Thoracic aorta (tissue), 2 donors: Measurements from ENCODE around the gene TSPAN5. TPM values are rescaled to one million over a fixed set of nuclear protein-coding genes. Genes with fewer than 3 reads are reported as not detected.

ENCODE experiments used
- ATAC-seq: fragments of 150-250 bp; one replicate; pipeline ENCODE4 v1.8.0; 2017; ENCODE audit warnings: low read depth; ENCODE audit not compliant: insufficient number of reproducible peaks, low FRiP score
- DNase-seq: peaks from one replicate; pipeline ENCODE4 v3.0.0-alpha.2; 2020; ENCODE audit warnings: low spot score
- H3K27ac ChIP-seq, 2 donors: fragments of 200-600 bp; sonication (generic); 1 replicate in 1 of 2; 2 replicates in 1 of 2; pipeline ENCODE4 v1.5.1; 2016; ENCODE audit warnings: mild to moderate bottlenecking in 2 of 2, moderate library complexity in 2 of 2
- H3K27me3 ChIP-seq: fragments of 200-600 bp; sonication (generic); replicated peaks from 2 replicates; pipeline ENCODE4 v1.6.0; 2016; ENCODE audit warnings: mild to moderate bottlenecking; ENCODE audit not compliant: insufficient read depth
- H3K36me3 ChIP-seq: fragments of 200-600 bp; sonication (generic); one replicate; pipeline ENCODE4 v1.5.1; 2016
- H3K4me1 ChIP-seq, 2 donors: fragments of 200-600 bp; sonication (generic); 1 replicate in 1 of 2; 2 replicates in 1 of 2; pipeline versions ENCODE4 v1.5.1 to v1.6.0; 2016; ENCODE audit warnings: low read depth in 2 of 2, mild to moderate bottlenecking in 1 of 2; ENCODE audit not compliant: control insufficient read depth in 1 of 2
- H3K4me3 ChIP-seq: fragments of 200-600 bp; sonication (generic); 2 replicates; pipeline ENCODE4 v1.5.1; 2016; ENCODE audit warnings: mild to moderate bottlenecking
- H3K9me3 ChIP-seq: fragments of 200-600 bp; sonication (generic); 2 replicates; pipeline ENCODE4 v1.5.1; 2016
- CTCF ChIP-seq: fragments of 200-600 bp; sonication (generic); IDR thresholded peaks from one replicate; pipeline ENCODE4 v1.5.1; 2019; ENCODE audit warnings: antibody characterized with exemption
- total RNA-seq, 2 donors: library from RNA; depleted of rRNA; stranded (reverse); fragments of >200 nt; gene quantifications; one replicate each; pipeline versions ENCODE4 v1.1.0 to v1.2.3, GENCODE V29; 2016

TSPAN5 gene
- total RNA-seq, 2 donors from 2014 or later = 7.7 to 11.4 TPM

- Histone ChIP-seq H3K36me3 (no peaks in the 10 kb centered on the region), H3K4me3 (no peak overlapping the region), H3K27me3 (no peaks in the 10 kb centered on the region), H3K27ac (no peak overlapping the region), H3K4me1 (peaks cover 10 to 25% of the 10 kb centered on the region in 2 donors), H3K9me3 (no peaks in the 10 kb centered on the region)
- TF ChIP-seq CTCF = no peak
- ATAC-seq (no peak), DNase-seq (no peak)
Measured at GRCh38 chr4:98631506-98631905, 26.9 kb downstream of the TSPAN5 start.

GRCh38 chr4:98630737-98631454 is 27.5 kb downstream of the TSPAN5 start:
- no peak overlapping the region for H3K27ac ChIP-seq
- DNase-seq (no peak), ATAC-seq (no peak)

GRCh38 chr4:98627531-98628257 is 30.7 kb downstream of the TSPAN5 start:
- DNase-seq = no peak
- Histone ChIP-seq H3K4me1 (peaks cover 26 to 39% of the 10 kb centered on the region in 2 donors), H3K27me3 (no peaks in the 10 kb centered on the region), H3K4me3 (no peak overlapping the region), H3K27ac (peak overlapping the region in 1 of 2 donors; percentile 57), H3K36me3 (no peaks in the 10 kb centered on the region), H3K9me3 (no peaks in the 10 kb centered on the region)
- no peak for ATAC-seq
- no peak for TF ChIP-seq CTCF

More at GRCh38 chr4:98630737-98631454, 27.5 kb downstream of the TSPAN5 start:
- H3K9me3 ChIP-seq = no peaks in the 10 kb centered on the region
- no peak overlapping the region for H3K4me3 ChIP-seq
- no peaks in the 10 kb centered on the region for H3K36me3 ChIP-seq
- TF ChIP-seq CTCF = no peak
- H3K4me1 ChIP-seq = peaks cover 16 to 31% of the 10 kb centered on the region in 2 donors
- no peaks in the 10 kb centered on the region for H3K27me3 ChIP-seq

- Histone ChIP-seq H3K9me3 (no peaks in the 10 kb centered on the region), H3K4me3 (no peak overlapping the region), H3K4me1 (peaks cover 26 to 38% of the 10 kb centered on the region in 2 donors), H3K36me3 (no peaks in the 10 kb centered on the region), H3K27ac (peak overlapping the region; percentile 57), H3K27me3 (no peaks in the 10 kb centered on the region)
- DNase-seq (no peak), ATAC-seq (no peak)
- TF ChIP-seq CTCF = no peak
Measured at GRCh38 chr4:98626350-98626749, 32.1 kb downstream of the TSPAN5 start.

- no peaks in the 10 kb centered on the region for H3K9me3 ChIP-seq
- no peak overlapping the region for H3K4me3 ChIP-seq
- ATAC-seq (no peak), DNase-seq (no peak)
- H3K27ac ChIP-seq = peak overlapping the region; percentile 23 to 57
- TF ChIP-seq CTCF = no peak
- no peaks in the 10 kb centered on the region for H3K27me3 ChIP-seq
- H3K4me1 ChIP-seq = peaks cover 26 to 33% of the 10 kb centered on the region in 2 donors
- no peaks in the 10 kb centered on the region for H3K36me3 ChIP-seq
Measured at GRCh38 chr4:98625920-98626319, 32.5 kb downstream of the TSPAN5 start.
